Breast epithelium (tissue), 4 donors: ENCODE measurements around the gene MGP. TPM values are rescaled to one million over a fixed set of nuclear protein-coding genes. Genes with fewer than 3 reads are reported as not detected.

Experiments
- DNase-seq, 2 donors: peaks; one replicate each; pipeline ENCODE4 v3.0.0-alpha.2; 2019; ENCODE audit warnings: low spot score in 2 of 2
- H3K27ac ChIP-seq, 2 donors: fragments of 200-600 bp; sonication (generic) in 1 of 2; one replicate each; pipeline ENCODE4 v1.5.1; 2016 to 2019; ENCODE audit warnings: mild to moderate bottlenecking in 1 of 2
- H3K27me3 ChIP-seq, 2 donors: fragments of 200-600 bp; sonication (generic) in 1 of 2; one replicate each; pipeline versions ENCODE4 v1.5.1 to v1.6.0; 2017 to 2019; ENCODE audit warnings: control low read depth in 1 of 2, mild to moderate bottlenecking in 1 of 2
- H3K36me3 ChIP-seq: fragments of 200-600 bp; one replicate; pipeline ENCODE4 v1.5.1; 2019
- H3K4me1 ChIP-seq, 2 donors: fragments of 200-600 bp; sonication (generic); one replicate each; pipeline ENCODE4 v1.5.1; 2016 to 2019; ENCODE audit warnings: control low read depth in 1 of 2
- H3K4me3 ChIP-seq, 3 donors: fragments of 200-600 bp; sonication (generic); 1 replicate in 2 of 3; 2 replicates in 1 of 3; pipeline ENCODE4 v1.5.1; 2016 to 2019; ENCODE audit warnings: mild to moderate bottlenecking in 3 of 3, moderate library complexity in 2 of 3
- H3K9me3 ChIP-seq, 2 donors: fragments of 200-600 bp; sonication (generic) in 1 of 2; one replicate each; pipeline ENCODE4 v1.5.1; 2016 to 2019; ENCODE audit warnings: control low read depth in 1 of 2
- POLR2A ChIP-seq: fragments of 450-650 bp; IDR thresholded peaks from one replicate; pipeline ENCODE4 v1.6.1; 2016; ENCODE audit warnings: antibody characterized with exemption, mild to moderate bottlenecking, moderate library complexity
- POLR2AphosphoS5 ChIP-seq, 3 donors: sonication (generic); formaldehyde crosslinking; IDR thresholded peaks; one replicate each; pipeline ENCODE4 v1.6.1; 2017; ENCODE audit warnings: antibody characterized with exemption in 3 of 3
- intact Hi-C: fragments of 100-400 bp; cut with DNase I; formaldehyde crosslinking; loops from one replicate; pipeline ENCODE4 v1.15.1; 2023; ENCODE audit warnings: low total_unique reads
- total RNA-seq, 3 donors: library from RNA; depleted of rRNA; stranded (reverse); fragments of >200 nt; gene quantifications; one replicate each; pipeline ENCODE4 v1.1.0, GENCODE V29; 2016
- TF ChIP-seq, protein P1 (sequence below), 3 donors: fragments of 450-650 bp; IDR thresholded peaks; one replicate each; pipeline ENCODE4 v1.5.1; 2016 to 2017; ENCODE audit warnings: antibody characterized with exemption in 3 of 3, mild to moderate bottlenecking in 3 of 3, moderate library complexity in 3 of 3

The MGP gene
- total RNA-seq, 3 donors from 2014 or later = 330 to 5,040 (median 1,381) TPM

DNA sequence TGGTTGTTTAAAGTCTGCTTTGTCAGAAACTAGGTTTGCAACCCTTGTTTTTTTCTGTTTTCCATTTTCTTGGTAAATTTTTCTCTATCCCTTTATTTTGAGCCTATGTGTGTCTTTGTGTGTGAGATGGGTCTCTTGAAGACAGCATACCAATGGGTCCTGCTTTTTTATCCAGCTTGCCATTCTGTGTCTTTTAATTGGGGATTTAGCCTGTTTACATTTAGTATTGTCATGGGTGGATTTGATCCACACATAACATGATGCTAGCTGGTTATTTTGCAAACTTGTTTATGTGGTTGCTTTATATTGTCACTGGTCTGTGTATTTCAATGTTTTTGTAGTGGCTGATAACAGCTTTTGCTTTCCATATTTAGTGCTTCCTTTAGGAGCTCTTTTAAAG, 25.2 kb downstream of the MGP start:
- Histone ChIP-seq H3K4me3 (no peak overlapping the region), H3K4me1 (no peaks in the 10 kb centered on the region), H3K36me3 (no peaks in the 10 kb centered on the region), H3K27ac (no peak overlapping the region), H3K27me3 (no peaks in the 10 kb centered on the region), H3K9me3 (peaks cover 0 to 15% of the 10 kb centered on the region in 2 donors)
- TF ChIP-seq POLR2A (no peak), POLR2AphosphoS5 (IDR thresholded peaks at IDR 0.05) (no peak)
- TF ChIP-seq, protein P1, sequence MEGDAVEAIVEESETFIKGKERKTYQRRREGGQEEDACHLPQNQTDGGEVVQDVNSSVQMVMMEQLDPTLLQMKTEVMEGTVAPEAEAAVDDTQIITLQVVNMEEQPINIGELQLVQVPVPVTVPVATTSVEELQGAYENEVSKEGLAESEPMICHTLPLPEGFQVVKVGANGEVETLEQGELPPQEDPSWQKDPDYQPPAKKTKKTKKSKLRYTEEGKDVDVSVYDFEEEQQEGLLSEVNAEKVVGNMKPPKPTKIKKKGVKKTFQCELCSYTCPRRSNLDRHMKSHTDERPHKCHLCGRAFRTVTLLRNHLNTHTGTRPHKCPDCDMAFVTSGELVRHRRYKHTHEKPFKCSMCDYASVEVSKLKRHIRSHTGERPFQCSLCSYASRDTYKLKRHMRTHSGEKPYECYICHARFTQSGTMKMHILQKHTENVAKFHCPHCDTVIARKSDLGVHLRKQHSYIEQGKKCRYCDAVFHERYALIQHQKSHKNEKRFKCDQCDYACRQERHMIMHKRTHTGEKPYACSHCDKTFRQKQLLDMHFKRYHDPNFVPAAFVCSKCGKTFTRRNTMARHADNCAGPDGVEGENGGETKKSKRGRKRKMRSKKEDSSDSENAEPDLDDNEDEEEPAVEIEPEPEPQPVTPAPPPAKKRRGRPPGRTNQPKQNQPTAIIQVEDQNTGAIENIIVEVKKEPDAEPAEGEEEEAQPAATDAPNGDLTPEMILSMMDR (IDR thresholded peaks at IDR 0.05) = no peak
- intact Hi-C loops = no loop called here
- no peak for DNase-seq

DNA sequence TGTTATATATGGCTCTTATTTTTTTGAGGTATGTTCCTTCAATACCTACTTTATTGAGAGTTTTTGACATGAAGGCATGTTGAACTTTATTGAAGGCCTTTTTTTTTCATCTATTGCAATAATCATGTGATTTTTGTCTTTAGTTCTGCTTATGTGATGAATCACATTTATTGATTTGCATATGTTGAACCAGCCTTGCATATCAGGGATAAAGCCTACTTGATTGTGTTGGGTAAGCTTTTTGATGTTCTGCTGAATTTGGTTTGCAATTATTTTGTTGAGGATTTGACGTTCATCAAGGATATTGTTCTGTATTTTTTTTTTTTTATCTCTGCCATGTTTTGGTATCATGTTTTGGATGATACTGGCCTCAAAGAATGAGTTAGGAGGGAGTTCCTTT, 27.1 kb downstream of the MGP start:
- Histone ChIP-seq H3K27me3 (no peaks in the 10 kb centered on the region), H3K9me3 (peaks cover 0 to 15% of the 10 kb centered on the region in 2 donors), H3K4me3 (no peak overlapping the region), H3K36me3 (no peaks in the 10 kb centered on the region), H3K4me1 (no peaks in the 10 kb centered on the region), H3K27ac (no peak overlapping the region)
- intact Hi-C loops = no loop called here
- TF ChIP-seq, protein P1 (IDR thresholded peaks at IDR 0.05) = no peak
- TF ChIP-seq POLR2A (no peak), POLR2AphosphoS5 (IDR thresholded peaks at IDR 0.05) (no peak)
- DNase-seq = no peak

DNA sequence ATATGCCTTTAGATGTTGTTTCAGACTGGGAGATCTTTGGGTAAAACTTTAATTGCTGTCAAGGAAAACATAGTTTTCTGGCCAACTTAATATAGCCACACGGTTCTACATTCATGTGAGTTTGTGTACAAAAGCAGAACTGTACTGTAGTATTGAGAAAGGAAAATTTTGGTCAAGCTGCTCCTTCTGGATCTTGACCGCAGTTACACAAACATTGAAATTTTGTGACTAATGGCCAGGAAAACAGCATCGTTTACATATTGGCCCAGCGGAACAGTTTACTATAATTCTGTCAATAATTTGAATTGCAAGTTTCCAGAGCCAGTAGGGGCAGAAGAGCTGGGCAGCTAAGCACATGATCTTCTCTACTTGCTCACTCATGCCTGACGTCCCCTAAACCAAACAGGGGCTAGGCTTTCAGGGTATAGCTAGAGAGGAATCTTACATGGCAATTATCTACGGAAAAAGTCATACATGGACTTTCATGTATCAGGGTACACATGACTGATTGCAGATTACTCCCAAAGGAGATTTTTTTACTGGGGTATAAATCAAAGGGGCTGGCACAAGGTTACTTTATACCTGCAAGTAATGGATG, 31.0 kb downstream of the MGP start:
- Histone ChIP-seq H3K4me3 (no peak overlapping the region), H3K27me3 (no peaks in the 10 kb centered on the region), H3K4me1 (no peaks in the 10 kb centered on the region), H3K36me3 (no peaks in the 10 kb centered on the region), H3K9me3 (no peaks in the 10 kb centered on the region), H3K27ac (peak overlapping the region in 1 of 2 donors; percentile 71)
- intact Hi-C loops = no loop called here
- TF ChIP-seq, protein P1 (IDR thresholded peaks at IDR 0.05) = no peak
- TF ChIP-seq POLR2AphosphoS5 (IDR thresholded peaks at IDR 0.05) (no peak), POLR2A (no peak)
- no peak for DNase-seq

DNA sequence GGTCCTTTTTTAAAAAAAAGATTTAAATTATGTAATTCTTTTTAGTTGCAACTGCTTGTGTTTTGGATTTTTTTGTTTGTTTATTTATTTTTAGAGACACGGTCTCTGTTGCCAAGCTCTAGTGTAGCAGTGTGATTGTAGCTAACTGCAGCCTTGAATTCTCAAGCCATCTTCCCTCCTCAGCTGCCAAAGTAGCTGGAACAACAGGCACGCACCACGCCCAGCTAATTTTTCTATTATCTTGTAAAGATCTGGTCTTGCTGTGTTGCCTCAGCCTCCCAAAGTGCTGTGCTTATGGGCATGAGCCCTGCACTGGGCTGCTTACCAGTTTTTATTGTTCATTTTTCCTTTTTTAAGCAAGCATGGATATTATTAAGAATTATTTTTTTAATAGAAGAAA, 31.7 kb downstream of the MGP start:
- intact Hi-C loops = no loop called here
- no peak overlapping the region for H3K27ac ChIP-seq
- DNase-seq = no peak

DNA sequence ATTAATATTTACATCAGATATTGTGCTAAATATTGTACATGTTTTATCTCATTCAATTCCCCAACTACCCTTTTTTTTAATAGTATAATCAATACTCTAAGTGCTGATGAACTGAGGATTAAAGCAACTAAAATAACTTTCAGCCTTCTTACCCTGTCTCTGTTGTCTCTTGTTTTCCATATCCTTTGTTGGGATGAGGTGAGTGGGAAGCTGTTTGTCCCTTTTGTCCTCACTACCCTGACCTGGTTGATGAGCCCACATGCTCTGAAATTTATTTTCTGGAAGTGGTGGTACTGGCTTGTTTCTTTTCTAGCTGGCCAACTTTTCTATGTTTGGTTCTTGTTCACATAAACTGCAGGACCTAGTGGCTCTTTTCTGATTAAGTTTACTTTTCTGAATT, 32.8 kb downstream of the MGP start:
- no peaks in the 10 kb centered on the region for H3K27me3 ChIP-seq
- H3K36me3 ChIP-seq = no peaks in the 10 kb centered on the region
- intact Hi-C loops = no loop called here
- H3K9me3 ChIP-seq = no peaks in the 10 kb centered on the region
- H3K4me1 ChIP-seq = no peaks in the 10 kb centered on the region
- no peak for DNase-seq
- TF ChIP-seq, protein P1 (IDR thresholded peaks at IDR 0.05) = no peak
- TF ChIP-seq POLR2A (no peak), POLR2AphosphoS5 (IDR thresholded peaks at IDR 0.05) (no peak)
- H3K27ac ChIP-seq = no peak overlapping the region
- H3K4me3 ChIP-seq = no peak overlapping the region

More for the DNA sequence above, 31.7 kb downstream of the MGP start:
- Histone ChIP-seq H3K36me3 (no peaks in the 10 kb centered on the region), H3K4me1 (no peaks in the 10 kb centered on the region), H3K4me3 (no peak overlapping the region), H3K9me3 (no peaks in the 10 kb centered on the region), H3K27me3 (no peaks in the 10 kb centered on the region)
- TF ChIP-seq POLR2A = no peak
- TF ChIP-seq, protein P1 (IDR thresholded peaks at IDR 0.05) = no peak
- no peak for TF ChIP-seq POLR2AphosphoS5 (IDR thresholded peaks at IDR 0.05)
